SK-N-SH (cell line): ENCODE results near the gene TAPBP.

Experiments used
- CTCF ChIP-seq: fragments of 200-600 bp; sonication (generic); IDR thresholded peaks from 2 replicates; pipeline ENCODE4 v1.6.1; 2017; ENCODE audit warnings: antibody characterized with exemption, mild to moderate bottlenecking, moderate library complexity
- EP300 ChIP-seq, 2 experiments: IDR thresholded peaks; 2 replicates each; pipeline versions ENCODE4 v1.4.0 to v1.6.1; 2012; ENCODE audit warnings: borderline replicate concordance in 1 of 2, low read depth in 1 of 2, low read length in 1 of 2
- FOXM1 ChIP-seq: IDR thresholded peaks from 2 replicates; pipeline ENCODE4 v1.4.0; 2012; ENCODE audit warnings: low read depth, mild to moderate bottlenecking
- GABPA ChIP-seq: IDR thresholded peaks from 2 replicates; pipeline ENCODE4 v1.4.0; 2012; ENCODE audit warnings: low read depth, mild to moderate bottlenecking
- MEF2A ChIP-seq: IDR thresholded peaks from 2 replicates; pipeline ENCODE4 v1.4.0; 2012; ENCODE audit warnings: low read depth, borderline replicate concordance
- POLR2AphosphoS5 ChIP-seq: IDR thresholded peaks from 2 replicates; pipeline ENCODE4 v1.6.1; 2012; ENCODE audit warnings: low read depth, low read length
- SIN3A ChIP-seq: IDR thresholded peaks from 2 replicates; pipeline ENCODE4 v1.6.1; 2012; ENCODE audit warnings: low read depth, mild to moderate bottlenecking, low read length, moderate library complexity, borderline replicate concordance
- TCF12 ChIP-seq: IDR thresholded peaks from 2 replicates; pipeline ENCODE4 v1.4.0; 2012
- YY1 ChIP-seq: IDR thresholded peaks from 2 replicates; pipeline ENCODE4 v1.4.0; 2012; ENCODE audit warnings: low read depth, mild to moderate bottlenecking

GRCh38 chr6:33323623-33323948, 9.7 kb upstream of the TAPBP start:
- TF ChIP-seq FOXM1 (no peak), CTCF (no peak), EP300 (IDR thresholded peaks at IDR 0.05; ENCODE audit: borderline replicate concordance in 1 of 2, low read depth in 1 of 2, low read length in 1 of 2) (no peak), GABPA (no peak), POLR2AphosphoS5 (no peak), YY1 (no peak), MEF2A (no peak), SIN3A (no peak), TCF12 (no peak)
